Activated CD4-positive, CD25-positive, alpha-beta regulatory T cell treated with anti-CD3 and anti-CD28 coated beads, Interleukin-2, amount 50 U/mL, for 24 hours (primary cell): ENCODE measurements around the gene DOCK4.

ENCODE experiments used
- ATAC-seq, 2 donors: fragments of 150-1000 bp; cut with Tn5 transposase; one replicate each; pipeline ENCODE4 v1.10.0; 2021; ENCODE audit warnings: mild to moderate bottlenecking in 1 of 2, moderate library complexity in 1 of 2

Gene DOCK4

DNA sequence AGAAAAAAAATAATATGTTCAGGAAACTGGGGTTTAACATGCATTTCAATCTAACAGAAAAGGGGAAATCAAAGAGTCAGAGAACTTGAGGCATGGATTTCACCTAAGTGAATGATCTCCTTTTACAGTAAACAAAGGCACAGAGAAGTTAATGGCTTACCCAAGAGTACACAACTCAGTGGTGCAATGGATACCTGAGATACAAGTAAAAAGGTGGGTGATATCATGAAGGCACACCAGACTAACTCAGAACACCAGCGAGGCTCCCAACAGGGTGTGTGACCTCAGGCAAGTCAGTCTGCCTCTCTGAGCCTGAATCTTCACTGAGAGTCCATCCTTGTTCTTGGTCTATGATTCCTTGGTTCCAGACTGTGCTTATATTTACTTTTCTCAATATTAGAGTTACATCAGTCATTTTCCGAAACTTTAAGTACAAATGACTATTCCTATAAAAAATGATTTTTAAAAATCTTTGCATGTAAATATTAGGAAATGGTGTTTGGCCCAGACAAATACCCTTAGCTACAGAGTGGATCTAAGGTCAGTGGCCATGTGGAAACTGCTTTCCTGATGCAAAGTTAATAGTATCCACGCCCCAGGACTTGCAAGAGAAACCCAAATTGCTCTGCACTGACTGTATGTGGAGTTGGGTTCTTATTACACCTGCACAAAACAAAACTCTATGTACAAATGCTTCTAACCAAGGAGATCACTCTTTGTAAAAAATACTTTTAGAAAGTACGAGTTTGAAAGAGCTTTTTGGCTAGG lies 361.1 kb downstream of the DOCK4 start:
- no peak for ATAC-seq

- no peak for ATAC-seq
These were observed 363.7 kb downstream of the DOCK4 start for GRCh38 chr7:111842491-111842890.

GRCh38 chr7:111841596-111842205 lies 364.5 kb downstream of the DOCK4 start:
- ATAC-seq = no peak

- ATAC-seq = no peak
These were observed 365.7 kb downstream of the DOCK4 start for GRCh38 chr7:111840528-111840927.

GRCh38 chr7:111839261-111839660 lies 366.9 kb downstream of the DOCK4 start:
- no peak for ATAC-seq

DNA sequence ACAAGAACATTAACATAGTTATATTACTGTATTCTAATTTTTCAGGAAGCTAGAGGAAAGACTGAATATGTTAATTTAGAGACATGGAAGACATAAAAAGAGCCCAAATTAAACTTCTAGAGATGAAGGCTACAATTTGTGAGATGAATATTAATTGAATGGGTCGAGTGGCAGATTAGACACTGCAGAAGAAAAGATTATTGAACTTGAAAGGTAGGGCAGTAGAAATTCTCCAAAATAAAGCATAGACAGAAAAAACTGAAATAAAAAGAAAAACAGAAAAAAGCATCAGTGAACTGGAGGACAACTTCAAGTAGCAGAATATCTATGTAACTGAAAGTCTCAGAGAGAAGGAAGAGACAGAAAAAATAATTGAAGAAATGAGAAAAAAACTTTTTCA lies 369.6 kb downstream of the DOCK4 start:
- no peak for ATAC-seq

- ATAC-seq = no peak
These were observed 371.1 kb downstream of the DOCK4 start for GRCh38 chr7:111835066-111835465.

DNA sequence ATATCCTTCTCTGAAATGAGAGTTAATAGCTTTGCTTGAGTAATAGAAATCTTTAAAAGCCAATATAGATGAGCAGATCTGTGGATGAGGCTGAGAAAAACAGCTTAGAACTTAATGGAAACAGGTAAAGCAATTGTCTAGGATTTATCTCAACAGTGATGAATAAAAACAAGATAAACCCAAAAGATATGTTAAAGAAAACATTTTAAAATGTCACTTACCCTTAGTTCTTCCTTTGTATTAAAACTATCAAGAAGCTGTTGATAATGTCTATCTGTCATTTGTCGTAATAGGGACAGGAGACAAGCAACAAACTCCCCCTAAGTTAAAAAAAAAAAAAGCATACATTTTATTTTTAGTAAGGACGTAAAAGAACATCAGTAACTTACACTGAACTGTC lies 371.8 kb downstream of the DOCK4 start:
- ATAC-seq = no peak

GRCh38 chr7:111833466-111833865 lies 372.7 kb downstream of the DOCK4 start:
- no peak for ATAC-seq

DNA sequence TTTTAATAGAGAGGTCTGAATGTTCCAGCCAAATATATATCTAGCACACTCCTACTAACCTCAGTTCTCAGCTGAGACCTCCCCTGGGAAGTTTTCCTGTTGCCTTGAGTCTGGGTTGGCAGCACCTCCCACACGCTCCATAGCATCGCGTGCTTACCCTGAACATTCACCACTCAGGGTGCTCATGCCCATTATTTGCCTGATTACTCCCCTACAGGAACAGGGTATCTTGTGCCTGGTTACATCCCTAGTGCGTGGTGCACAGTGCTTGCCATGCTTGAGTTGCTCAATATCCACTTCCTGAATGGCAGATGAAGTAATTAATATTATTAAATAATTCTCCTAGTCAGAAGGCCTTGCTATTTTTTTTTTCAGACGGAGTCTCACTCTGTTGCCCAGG lies 374.0 kb downstream of the DOCK4 start:
- ATAC-seq = no peak

DNA sequence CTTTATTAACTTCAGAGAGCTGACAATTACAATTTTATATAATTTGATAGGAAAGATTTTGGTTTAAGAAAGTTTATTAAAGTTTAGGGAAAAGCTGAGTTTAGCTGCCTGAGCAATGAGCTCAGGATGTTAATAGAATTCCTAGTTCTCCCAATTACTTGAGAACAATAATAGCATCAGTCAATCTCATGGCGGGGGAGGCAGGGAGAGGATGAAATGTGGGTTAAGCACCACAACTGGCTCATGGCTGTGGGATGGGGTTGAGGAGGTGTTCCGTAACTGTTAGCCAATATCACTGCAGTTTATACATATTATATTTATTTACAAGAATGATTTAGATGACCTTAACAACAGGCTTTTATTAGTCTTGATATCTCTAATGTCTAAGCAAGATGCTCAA lies 377.0 kb downstream of the DOCK4 start:
- ATAC-seq = no peak

DNA sequence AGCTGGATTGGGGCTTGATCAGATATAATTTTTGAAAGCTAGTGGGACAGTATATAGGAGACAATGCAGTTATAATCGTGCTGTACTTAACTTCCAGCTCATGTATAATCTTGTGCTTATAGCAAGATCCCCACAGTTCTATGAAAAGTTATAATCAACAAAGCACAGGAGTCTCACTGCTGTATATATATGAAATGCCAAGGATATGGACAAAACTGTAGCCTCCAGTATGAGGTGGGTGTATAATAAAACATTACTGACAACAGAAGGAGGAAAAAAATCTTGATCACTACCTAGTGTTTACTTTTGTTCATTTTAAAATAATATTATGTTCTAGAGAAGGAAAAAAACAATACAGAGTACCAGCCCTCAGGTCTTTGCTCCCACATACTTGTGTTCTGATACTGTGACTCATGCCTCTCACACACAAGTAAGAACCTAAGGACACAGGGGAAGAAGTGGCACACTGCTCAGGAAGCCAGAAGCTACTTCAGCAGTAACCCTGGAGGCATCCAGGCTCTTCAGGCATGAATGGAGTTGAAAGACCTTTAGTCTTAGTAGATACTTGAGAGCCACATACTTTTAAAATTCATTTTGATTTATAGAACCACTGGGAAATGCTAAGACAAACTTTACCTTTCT lies 378.2 kb downstream of the DOCK4 start:
- no peak for ATAC-seq

GRCh38 chr7:111825046-111825445 lies 381.2 kb downstream of the DOCK4 start:
- ATAC-seq = no peak

DNA sequence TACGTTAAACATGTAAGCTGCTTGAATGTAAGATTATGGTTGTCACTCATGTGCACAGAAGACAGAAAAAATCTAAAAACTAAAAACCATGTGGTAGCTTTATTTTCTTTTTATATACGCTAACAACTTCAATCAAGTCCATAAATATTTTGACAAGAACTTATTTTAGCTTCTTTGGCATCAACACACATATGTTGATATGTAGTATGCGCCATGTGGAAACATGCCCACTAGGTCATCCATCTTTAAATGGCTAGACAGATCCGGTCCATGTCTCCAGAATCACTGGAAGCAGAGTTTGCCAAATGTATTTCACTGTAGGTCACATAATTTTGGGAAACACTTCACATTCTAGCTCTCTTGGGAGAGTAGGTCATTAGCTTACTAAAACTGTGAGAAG lies 382.4 kb downstream of the DOCK4 start:
- no peak for ATAC-seq

DNA sequence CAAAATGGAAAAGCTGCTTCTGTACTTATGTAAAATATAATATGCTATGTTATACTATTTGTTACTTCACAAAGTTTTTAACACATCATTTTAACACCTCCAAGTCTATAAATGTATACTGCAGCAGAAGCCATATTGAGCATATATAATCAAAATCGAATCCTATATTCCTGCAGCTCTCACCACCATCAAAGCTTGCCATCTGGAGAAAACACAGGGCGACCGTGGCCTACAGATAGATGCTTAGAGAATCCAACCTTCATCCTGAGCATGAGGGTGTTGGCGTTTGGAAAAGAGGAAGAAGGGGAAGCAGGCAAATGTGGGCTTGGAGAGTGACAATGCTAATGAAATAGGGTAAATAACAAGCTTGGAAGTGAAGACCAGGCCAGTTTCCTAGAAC lies 385.2 kb downstream of the DOCK4 start:
- ATAC-seq = no peak

DNA sequence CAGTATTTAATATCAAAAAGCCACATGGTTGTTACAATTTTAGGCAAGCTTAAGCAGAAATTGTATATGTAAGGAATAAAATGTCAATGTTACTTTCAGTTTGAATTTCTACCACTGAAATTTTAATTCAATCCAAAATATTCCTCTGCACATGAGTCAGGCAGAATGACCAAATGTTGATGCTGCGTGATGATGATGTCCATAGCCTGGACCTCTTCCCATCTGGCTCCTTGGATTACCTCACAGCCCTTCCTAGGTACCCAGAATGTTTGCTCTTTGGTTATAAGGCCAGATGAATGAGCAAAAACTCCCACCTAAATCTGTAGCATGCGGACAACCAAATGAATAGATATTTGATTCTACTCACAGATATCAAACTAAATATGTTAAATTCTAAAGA lies 385.6 kb downstream of the DOCK4 start:
- no peak for ATAC-seq

- ATAC-seq = no peak
These were observed 386.1 kb downstream of the DOCK4 start for GRCh38 chr7:111820121-111820520.

GRCh38 chr7:111815354-111815753 lies 390.8 kb downstream of the DOCK4 start:
- no peak for ATAC-seq

GRCh38 chr7:111813306-111813705 lies 392.9 kb downstream of the DOCK4 start:
- ATAC-seq = no peak

GRCh38 chr7:111806232-111806631 lies 400.0 kb downstream of the DOCK4 start:
- no peak for ATAC-seq

GRCh38 chr7:111803015-111803758 lies 403.0 kb downstream of the DOCK4 start:
- ATAC-seq = no peak

GRCh38 chr7:111802194-111802772 lies 403.9 kb downstream of the DOCK4 start:
- ATAC-seq = no peak

- no peak for ATAC-seq
These were observed 404.9 kb downstream of the DOCK4 start for GRCh38 chr7:111801277-111801676.
